Neural progenitor cell (in vitro differentiated cells): ENCODE data around the gene IRF9. TPM values are rescaled to one million over a fixed set of nuclear protein-coding genes. Genes with fewer than 3 reads are reported as not detected.

ENCODE experiments used
- DNase-seq: peaks from one replicate; pipeline ENCODE4 v3.0.0-alpha.2; 2016; ENCODE audit warnings: low spot score
- H2AFZ ChIP-seq: fragments of 200-600 bp; sonication (generic); replicated peaks from 2 replicates; pipeline ENCODE4 v1.6.1; 2016; ENCODE audit warnings: antibody characterized with exemption
- H3F3A ChIP-seq: fragments of 200-600 bp; sonication (generic); 2 replicates; pipeline ENCODE4 v1.6.1; 2016; ENCODE audit warnings: antibody characterized with exemption, low read depth
- H3K27ac ChIP-seq: fragments of 200-600 bp; sonication (generic); 2 replicates; pipeline ENCODE4 v1.5.1; 2016; ENCODE audit warnings: mild to moderate bottlenecking
- H3K27me3 ChIP-seq: fragments of 200-600 bp; sonication (generic); 2 replicates; pipeline ENCODE4 v1.6.1; 2016; ENCODE audit warnings: mild to moderate bottlenecking, moderate library complexity
- H3K36me3 ChIP-seq: fragments of 200-600 bp; sonication (generic); 2 replicates; pipeline ENCODE4 v1.5.1; 2016
- H3K4me1 ChIP-seq: fragments of 200-600 bp; sonication (generic); 2 replicates; pipeline ENCODE4 v1.6.1; 2016; ENCODE audit warnings: mixed run types
- H3K4me2 ChIP-seq: fragments of 200-600 bp; sonication (generic); 2 replicates; pipeline ENCODE4 v1.6.1; 2016
- H3K4me3 ChIP-seq: fragments of 200-600 bp; sonication (generic); 2 replicates; pipeline ENCODE4 v1.5.1; 2016
- H3K79me2 ChIP-seq: fragments of 200-600 bp; sonication (generic); 2 replicates; pipeline ENCODE4 v1.6.1; 2016; ENCODE audit warnings: low read depth
- H3K9ac ChIP-seq: fragments of 200-600 bp; sonication (generic); 2 replicates; pipeline ENCODE4 v1.6.1; 2016
- H3K9me3 ChIP-seq: fragments of 200-600 bp; sonication (generic); 2 replicates; pipeline ENCODE4 v1.5.1; 2016; ENCODE audit warnings: low read depth
- H4K20me1 ChIP-seq: fragments of 200-600 bp; sonication (generic); 2 replicates; pipeline ENCODE4 v1.6.1; 2016; ENCODE audit warnings: low read depth
- H3K27ac Mint-ChIP-seq: 3 replicates; pipeline ENCODE4 v1.8.0; 2021; ENCODE audit warnings: mixed read lengths
- H3K27me3 Mint-ChIP-seq: 2 replicates; pipeline ENCODE4 v1.8.0; 2022; ENCODE audit warnings: low read depth, mild to moderate bottlenecking, inconsistent platforms, moderate library complexity, mixed read lengths; ENCODE audit not compliant: insufficient read depth
- H3K36me3 Mint-ChIP-seq: 3 replicates; pipeline ENCODE4 v1.8.0; 2021; ENCODE audit warnings: mixed read lengths
- H3K4me1 Mint-ChIP-seq: 3 replicates; pipeline ENCODE4 v1.8.0; 2021; ENCODE audit warnings: mixed read lengths
- H3K4me3 Mint-ChIP-seq: 3 replicates; pipeline ENCODE4 v1.8.0; 2021; ENCODE audit warnings: mild to moderate bottlenecking, moderate library complexity, mixed read lengths
- H3K9me3 Mint-ChIP-seq: 3 replicates; pipeline ENCODE4 v1.8.0; 2020; ENCODE audit warnings: mixed read lengths
- CTCF ChIP-seq: fragments of 200-600 bp; sonication (generic); IDR thresholded peaks from 2 replicates; pipeline ENCODE4 v1.5.1; 2017; ENCODE audit warnings: antibody characterized with exemption, mild to moderate bottlenecking
- EZH2 ChIP-seq: fragments of 200-600 bp; sonication (generic); IDR thresholded peaks from 2 replicates; pipeline ENCODE4 v1.6.1; 2017; ENCODE audit warnings: antibody characterized with exemption, mild to moderate bottlenecking, moderate library complexity
- EZH2phosphoT487 ChIP-seq: fragments of 200-600 bp; sonication (generic); IDR thresholded peaks from 2 replicates; pipeline ENCODE4 v1.6.1; 2017; ENCODE audit warnings: antibody characterized with exemption
- total RNA-seq: library from RNA; depleted of rRNA; stranded (reverse); fragments of >200 nt; gene quantifications from 2 replicates; pipeline ENCODE4 v1.2.3, GENCODE V29; 2015; ENCODE audit warnings: low replicate concordance

Gene IRF9
- total RNA-seq, 1 donor from 2014 or later, result 9.7 TPM

DNA sequence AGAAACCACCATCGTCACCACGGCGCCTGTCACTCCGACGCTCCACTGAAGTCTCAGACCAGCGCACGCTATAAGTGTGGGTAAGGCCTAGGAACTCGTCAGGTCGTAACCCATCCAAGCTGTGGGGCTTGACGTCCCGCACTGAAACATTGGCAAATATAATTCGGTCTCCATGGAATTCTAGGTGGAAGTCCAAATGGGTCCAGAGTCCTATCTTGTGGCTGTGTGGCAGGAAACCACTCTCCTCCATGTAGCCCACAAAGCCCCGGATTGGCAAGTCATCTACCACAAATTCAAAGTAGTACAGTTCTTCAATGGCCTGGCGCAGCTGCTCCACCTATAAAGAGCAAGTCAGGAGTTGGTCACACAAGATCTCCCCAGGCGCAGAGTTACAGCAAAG, 31.9 kb downstream of the IRF9 start:
- peaks cover 8% of the 10 kb centered on the region for H3K27me3 Mint-ChIP-seq
- no peak overlapping the region for H3K9ac ChIP-seq
- peaks cover 15% of the 10 kb centered on the region for H3K79me2 ChIP-seq
- no peak for DNase-seq
- H3K9me3 ChIP-seq, result no peaks in the 10 kb centered on the region
- no peaks in the 10 kb centered on the region for H3K9me3 Mint-ChIP-seq
- peaks cover 3% of the 10 kb centered on the region for H4K20me1 ChIP-seq
- H3K4me2 ChIP-seq, result no peak overlapping the region
- H3K4me1 Mint-ChIP-seq, result peaks cover 31% of the 10 kb centered on the region
- H3K27me3 ChIP-seq, result no peaks in the 10 kb centered on the region
- peak overlapping the region; percentile 43 for H3K4me3 Mint-ChIP-seq
- no peak overlapping the region for H3K27ac Mint-ChIP-seq
- no peak overlapping the region for H2AFZ ChIP-seq
- peaks cover 6% of the 10 kb centered on the region for H3K4me1 ChIP-seq
- no peak overlapping the region for H3K4me3 ChIP-seq
- peaks cover 43% of the 10 kb centered on the region for H3F3A ChIP-seq
- no peaks in the 10 kb centered on the region for H3K36me3 ChIP-seq
- H3K27ac ChIP-seq, result no peak overlapping the region
- TF ChIP-seq EZH2phosphoT487, result no peak
- TF ChIP-seq CTCF, result no peak
- TF ChIP-seq EZH2, result no peak
- H3K36me3 Mint-ChIP-seq, result peaks cover 21% of the 10 kb centered on the region

GRCh38 chr14:24194186-24194872, 33.3 kb downstream of the IRF9 start:
- TF ChIP-seq EZH2 (no peak), EZH2phosphoT487 (no peak), CTCF (no peak)
- Histone ChIP-seq H3K4me1 (peaks cover 6% of the 10 kb centered on the region), H3K4me3 (peak overlapping the region; percentile 81), H2AFZ (no peak overlapping the region), H3K36me3 (no peaks in the 10 kb centered on the region), H3K27ac (no peak overlapping the region), H3K9ac (no peak overlapping the region), H4K20me1 (no peaks in the 10 kb centered on the region), H3K27me3 (no peaks in the 10 kb centered on the region), H3F3A (peaks cover 31% of the 10 kb centered on the region), H3K4me2 (peak overlapping the region; percentile 92), H3K9me3 (no peaks in the 10 kb centered on the region), H3K79me2 (peaks cover 14% of the 10 kb centered on the region)
- peaks cover 26% of the 10 kb centered on the region for H3K4me1 Mint-ChIP-seq
- H3K27ac Mint-ChIP-seq, result no peak overlapping the region
- H3K36me3 Mint-ChIP-seq, result peaks cover 24% of the 10 kb centered on the region
- H3K27me3 Mint-ChIP-seq, result peaks cover 8% of the 10 kb centered on the region
- DNase-seq, result no peak
- no peaks in the 10 kb centered on the region for H3K9me3 Mint-ChIP-seq
- peak overlapping the region; percentile 98 for H3K4me3 Mint-ChIP-seq

- no peaks in the 10 kb centered on the region for H3K27me3 ChIP-seq
- Mint-ChIP-seq H3K36me3 (peaks cover 24% of the 10 kb centered on the region), H3K9me3 (no peaks in the 10 kb centered on the region), H3K27me3 (peaks cover 8% of the 10 kb centered on the region), H3K27ac (peak overlapping the region; percentile 60), H3K4me1 (peaks cover 24% of the 10 kb centered on the region), H3K4me3 (peak overlapping the region; percentile 98)
- peaks cover 6% of the 10 kb centered on the region for H3K4me1 ChIP-seq
- DNase-seq, result no peak
- peaks cover 27% of the 10 kb centered on the region for H3F3A ChIP-seq
- peak overlapping the region; percentile 81 for H3K4me3 ChIP-seq
- peaks cover 14% of the 10 kb centered on the region for H3K79me2 ChIP-seq
- H3K4me2 ChIP-seq, result peak overlapping the region; percentile 92
- no peaks in the 10 kb centered on the region for H3K9me3 ChIP-seq
- no peak overlapping the region for H3K27ac ChIP-seq
- H2AFZ ChIP-seq, result peak overlapping the region; percentile 87
- TF ChIP-seq CTCF, result no peak
- no peak for TF ChIP-seq EZH2phosphoT487
- TF ChIP-seq EZH2, result no peak
- H3K36me3 ChIP-seq, result no peaks in the 10 kb centered on the region
- H3K9ac ChIP-seq, result no peak overlapping the region
- no peaks in the 10 kb centered on the region for H4K20me1 ChIP-seq
These were observed 33.8 kb downstream of the IRF9 start for GRCh38 chr14:24194873-24195185.
